Brain microvascular endothelial cell (primary cell): ENCODE measurements around the gene KLHL33.

Source experiments
- DNase-seq: peaks from one replicate; pipeline ENCODE4 v3.0.0-alpha.2; 2020
- H3K27ac ChIP-seq: fragments of 250-450 bp; sonication (Bioruptor Pico); 2 replicates; pipeline ENCODE4 v1.5.1; 2020; ENCODE audit warnings: mild to moderate bottlenecking, moderate library complexity
- H3K27me3 ChIP-seq: fragments of 250-450 bp; sonication (Bioruptor Pico); replicated peaks from 2 replicates; pipeline ENCODE4 v1.5.1; 2020; ENCODE audit warnings: mild to moderate bottlenecking
- H3K36me3 ChIP-seq: fragments of 250-450 bp; sonication (Bioruptor Pico); replicated peaks from 2 replicates; pipeline ENCODE4 v1.5.1; 2020; ENCODE audit warnings: mild to moderate bottlenecking
- H3K4me3 ChIP-seq: 2 replicates; pipeline ENCODE4 v1.5.1; 2011; ENCODE audit warnings: low read depth, mild to moderate bottlenecking, control low read depth, low read length, moderate library complexity
- in situ Hi-C: cut with HindIII; loops from 2 replicates; pipeline ENCODE4 v1.10.0; 2017; ENCODE audit warnings: low sequenced_read_pairs, low pct_ligation_motif_present
- TF ChIP-seq, protein P1 (sequence below): IDR thresholded peaks from 2 replicates; pipeline ENCODE4 v1.5.1; 2011; ENCODE audit warnings: low read depth, mild to moderate bottlenecking, moderate library complexity, low read length, control low read depth, inconsistent platforms; ENCODE audit errors: missing control alignments

Gene KLHL33

DNA sequence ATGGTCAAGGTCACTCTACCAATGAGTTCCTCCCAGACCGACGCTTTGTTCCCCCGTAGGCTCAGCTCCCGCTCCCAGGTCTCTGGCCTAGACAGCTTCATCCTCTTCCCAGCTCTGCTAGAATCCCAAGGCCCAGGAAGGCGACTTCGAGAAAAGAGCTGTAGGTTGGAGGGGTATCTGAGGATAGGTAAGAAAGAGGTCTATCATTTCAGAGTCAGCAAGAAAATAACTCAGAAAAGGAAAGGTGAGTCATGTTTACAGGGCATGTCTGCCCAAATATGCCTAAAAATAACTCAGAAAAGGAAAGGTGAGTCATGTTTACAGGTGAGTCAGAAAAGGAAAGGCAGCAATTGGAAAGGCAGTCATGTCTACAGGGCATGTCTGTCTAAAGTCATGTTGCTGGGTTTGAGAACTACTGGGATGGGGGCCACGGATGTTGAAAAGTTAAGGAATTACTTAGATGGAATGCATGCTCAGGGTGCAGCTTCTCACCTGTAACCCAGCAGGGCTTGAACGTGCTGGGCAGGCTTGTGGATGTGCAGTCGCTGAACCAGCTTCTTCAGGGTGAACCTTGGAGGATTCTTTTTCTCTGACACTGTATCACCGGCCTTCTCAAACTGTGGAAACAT lies 34.9 kb downstream of the KLHL33 start:
- H3K27me3 ChIP-seq = no peaks in the 10 kb centered on the region
- TF ChIP-seq, protein P1, sequence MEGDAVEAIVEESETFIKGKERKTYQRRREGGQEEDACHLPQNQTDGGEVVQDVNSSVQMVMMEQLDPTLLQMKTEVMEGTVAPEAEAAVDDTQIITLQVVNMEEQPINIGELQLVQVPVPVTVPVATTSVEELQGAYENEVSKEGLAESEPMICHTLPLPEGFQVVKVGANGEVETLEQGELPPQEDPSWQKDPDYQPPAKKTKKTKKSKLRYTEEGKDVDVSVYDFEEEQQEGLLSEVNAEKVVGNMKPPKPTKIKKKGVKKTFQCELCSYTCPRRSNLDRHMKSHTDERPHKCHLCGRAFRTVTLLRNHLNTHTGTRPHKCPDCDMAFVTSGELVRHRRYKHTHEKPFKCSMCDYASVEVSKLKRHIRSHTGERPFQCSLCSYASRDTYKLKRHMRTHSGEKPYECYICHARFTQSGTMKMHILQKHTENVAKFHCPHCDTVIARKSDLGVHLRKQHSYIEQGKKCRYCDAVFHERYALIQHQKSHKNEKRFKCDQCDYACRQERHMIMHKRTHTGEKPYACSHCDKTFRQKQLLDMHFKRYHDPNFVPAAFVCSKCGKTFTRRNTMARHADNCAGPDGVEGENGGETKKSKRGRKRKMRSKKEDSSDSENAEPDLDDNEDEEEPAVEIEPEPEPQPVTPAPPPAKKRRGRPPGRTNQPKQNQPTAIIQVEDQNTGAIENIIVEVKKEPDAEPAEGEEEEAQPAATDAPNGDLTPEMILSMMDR = no peak
- H3K27ac ChIP-seq = no peak overlapping the region
- DNase-seq = no peak
- peaks cover 73% of the 10 kb centered on the region for H3K36me3 ChIP-seq
- in situ Hi-C loops = no loop called here
- no peak overlapping the region for H3K4me3 ChIP-seq

DNA sequence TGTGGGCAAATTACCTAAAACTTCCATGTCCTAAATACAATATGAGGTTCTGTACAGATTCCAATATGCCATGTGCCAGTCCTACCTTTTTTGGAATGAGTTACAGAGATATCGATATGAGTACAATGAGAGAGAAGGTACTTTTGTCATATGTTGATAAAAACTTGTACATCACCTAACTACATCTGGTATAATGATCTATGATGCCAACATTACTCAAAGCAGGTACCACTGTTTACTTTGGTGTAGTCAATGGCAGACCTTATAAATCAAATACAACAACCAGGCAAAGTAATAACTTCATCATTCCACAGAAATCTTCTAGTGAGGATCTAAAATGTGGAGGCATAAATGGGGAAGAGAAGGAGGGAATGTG lies 35.4 kb downstream of the KLHL33 start:
- peaks cover 72% of the 10 kb centered on the region for H3K36me3 ChIP-seq
- H3K27me3 ChIP-seq = no peaks in the 10 kb centered on the region
- H3K27ac ChIP-seq = no peak overlapping the region
- DNase-seq = no peak
- in situ Hi-C loops = no loop called here
- TF ChIP-seq, protein P1 = no peak
- H3K4me3 ChIP-seq = no peak overlapping the region

DNA sequence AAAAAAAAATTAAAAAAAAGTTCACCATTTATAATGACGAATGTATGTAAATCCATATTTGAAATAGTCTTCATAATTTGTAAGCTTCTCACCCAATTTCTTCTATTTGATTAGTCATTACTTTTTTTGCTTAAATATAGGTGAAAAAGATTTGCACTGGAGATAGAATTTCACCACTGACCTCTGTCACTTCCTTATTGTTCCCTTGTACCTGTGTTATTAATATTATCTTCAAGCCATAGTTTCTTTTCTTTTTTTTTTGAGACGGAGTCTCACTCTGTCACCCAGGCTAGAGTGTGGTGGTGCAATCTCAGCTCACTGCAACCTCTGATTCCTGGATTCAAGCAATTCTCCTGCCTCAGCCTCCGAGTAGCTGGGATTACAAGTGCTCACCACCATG lies 38.5 kb downstream of the KLHL33 start:
- in situ Hi-C loops = no loop called here
- Histone ChIP-seq H3K27me3 (no peaks in the 10 kb centered on the region), H3K27ac (no peak overlapping the region), H3K36me3 (peaks cover 59% of the 10 kb centered on the region), H3K4me3 (no peak overlapping the region)
- TF ChIP-seq, protein P1 = no peak
- no peak for DNase-seq

DNA sequence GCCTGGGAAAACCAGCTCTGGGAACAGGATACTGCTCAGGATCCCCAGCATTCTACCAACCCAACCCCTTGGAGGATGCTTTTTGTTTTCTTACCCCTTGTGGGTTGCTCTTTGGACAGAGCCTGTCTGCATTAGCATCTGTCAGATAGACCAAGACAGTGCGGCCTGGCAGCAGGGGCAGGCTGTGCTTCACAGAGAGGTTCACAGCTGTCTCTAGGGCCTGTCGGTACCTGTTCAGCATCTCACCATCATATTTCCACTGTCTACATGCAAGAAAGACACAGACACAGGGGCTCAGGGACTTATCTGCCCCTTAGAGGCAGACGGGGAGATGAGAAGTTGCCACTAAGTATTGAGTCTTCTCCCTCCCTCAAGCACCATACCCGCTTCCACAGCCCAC lies 44.5 kb downstream of the KLHL33 start:
- in situ Hi-C loops = no loop called here
- Histone ChIP-seq H3K27me3 (no peaks in the 10 kb centered on the region), H3K4me3 (no peak overlapping the region), H3K36me3 (peaks cover 76% of the 10 kb centered on the region), H3K27ac (no peak overlapping the region)
- TF ChIP-seq, protein P1 = no peak
- no peak for DNase-seq

DNA sequence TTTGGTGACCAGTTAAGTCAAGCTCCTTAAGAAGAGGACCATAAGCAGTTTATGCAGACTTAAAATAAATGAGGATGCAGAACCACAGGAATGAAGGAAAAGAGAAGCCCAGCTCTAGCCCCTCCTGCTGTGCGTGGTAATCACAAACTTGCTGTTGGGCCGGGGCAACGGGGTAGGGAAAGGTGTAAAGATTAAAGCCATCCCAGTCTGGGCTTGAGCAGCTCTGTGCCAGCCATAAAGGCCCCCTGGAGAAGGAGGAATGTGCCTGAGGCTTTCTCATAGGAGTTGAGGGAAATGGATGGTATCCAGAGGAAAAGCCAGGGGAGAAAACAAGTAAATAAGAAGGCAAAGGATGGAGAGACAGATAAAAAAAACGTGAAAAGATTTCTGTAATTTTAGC lies 47.8 kb downstream of the KLHL33 start:
- TF ChIP-seq, protein P1 = no peak
- DNase-seq = no peak
- Histone ChIP-seq H3K27ac (no peak overlapping the region), H3K4me3 (no peak overlapping the region), H3K36me3 (peaks cover 85% of the 10 kb centered on the region), H3K27me3 (no peaks in the 10 kb centered on the region)
- in situ Hi-C loops = no loop called here

DNA sequence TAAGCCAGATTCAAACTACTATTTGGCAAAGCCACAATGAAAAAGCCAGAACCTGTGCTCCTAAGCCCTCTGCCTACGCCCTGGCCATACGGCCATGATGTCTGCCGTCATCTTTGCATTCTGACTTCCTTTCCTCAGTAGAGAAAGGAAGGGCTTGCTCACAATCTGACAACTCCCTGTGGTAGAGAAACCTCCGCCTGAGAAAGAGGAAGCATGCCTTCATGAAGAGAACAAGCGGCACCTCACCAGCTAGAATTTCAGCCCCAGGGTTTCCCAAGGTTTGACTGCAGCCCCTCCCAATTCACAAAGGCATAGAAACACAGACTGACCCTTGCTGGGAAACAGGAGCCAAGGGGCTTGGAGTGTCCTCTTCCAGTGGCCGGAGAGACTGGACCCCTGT lies 48.4 kb downstream of the KLHL33 start:
- TF ChIP-seq, protein P1 = no peak
- in situ Hi-C loops = no loop called here

More for the DNA sequence above, 48.4 kb downstream of the KLHL33 start:
- H3K4me3 ChIP-seq = no peak overlapping the region
- DNase-seq = no peak
- no peak overlapping the region for H3K27ac ChIP-seq
- H3K36me3 ChIP-seq = peaks cover 90% of the 10 kb centered on the region
- H3K27me3 ChIP-seq = no peaks in the 10 kb centered on the region
